Rectal smooth muscle tissue (tissue), 1 donor: ENCODE measurements around the gene ARHGEF2.
"Not testable (repeated sequence)": the region's sequence is repeated elsewhere in the genome, so short reads cannot be mapped to it uniquely, and the experiment has no call there.

Experiments
- H3K27ac ChIP-seq: one replicate; pipeline ENCODE4 v1.7.0; 2013; ENCODE audit warnings: low read depth, low read length, inconsistent platforms
- H3K27me3 ChIP-seq: one replicate; pipeline ENCODE4 v1.7.0; 2013; ENCODE audit warnings: low read length; ENCODE audit not compliant: control insufficient read depth, insufficient read depth
- H3K36me3 ChIP-seq: one replicate; pipeline ENCODE4 v1.7.0; 2013; ENCODE audit warnings: low read length; ENCODE audit not compliant: control insufficient read depth, insufficient read depth
- H3K4me1 ChIP-seq: one replicate; pipeline ENCODE4 v1.7.0; 2013; ENCODE audit warnings: low read length; ENCODE audit not compliant: control insufficient read depth, insufficient read depth
- H3K4me3 ChIP-seq: one replicate; pipeline ENCODE4 v1.7.0; 2013; ENCODE audit warnings: low read length
- H3K9ac ChIP-seq: one replicate; pipeline ENCODE4 v1.7.0; 2013; ENCODE audit warnings: low read length

ARHGEF2 gene

DNA sequence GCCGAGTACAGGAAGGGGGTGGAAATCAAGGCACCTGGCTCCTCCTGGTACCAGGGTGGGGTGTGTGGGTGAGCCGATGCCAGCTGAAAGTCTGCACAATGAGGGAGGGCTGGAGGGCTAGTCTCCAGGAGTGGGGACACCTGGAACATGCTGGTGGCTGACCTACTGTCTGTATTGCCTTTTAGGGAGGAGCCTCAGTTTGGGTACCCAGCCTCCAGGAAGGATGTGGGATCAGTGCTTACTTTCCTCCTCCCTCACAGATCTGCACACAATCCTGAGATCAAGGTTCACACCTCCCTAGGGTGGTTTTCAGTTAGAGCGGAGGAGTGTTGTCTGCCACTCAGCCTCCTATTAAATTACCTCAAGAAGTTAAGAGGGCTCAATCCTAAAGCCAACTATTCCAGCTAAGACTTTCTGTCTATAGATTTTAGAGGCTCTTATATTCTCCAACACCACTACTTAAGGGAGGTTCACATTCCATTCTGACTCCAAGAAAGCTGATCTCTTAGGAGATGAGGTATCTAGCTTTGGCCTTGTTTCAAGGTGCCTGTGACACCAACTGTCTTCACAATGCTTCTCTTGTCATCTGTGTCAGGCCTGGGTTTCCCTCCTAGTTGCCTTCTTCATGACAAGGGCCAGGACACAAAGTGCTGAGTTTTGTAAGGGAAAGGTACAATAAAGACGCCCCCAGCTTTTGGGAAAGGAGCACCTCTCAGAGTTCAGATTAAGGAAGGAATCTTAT is 26.7 kb upstream of the ARHGEF2 start:
- no peak overlapping the region for H3K27ac ChIP-seq
- H3K9ac ChIP-seq = no peak overlapping the region
- H3K4me3 ChIP-seq = no peak overlapping the region

GRCh38 chr1:156003923-156004188 is 25.5 kb upstream of the ARHGEF2 start:
- Histone ChIP-seq H3K4me1 (no peaks in the 10 kb centered on the region), H3K27me3 (no peaks in the 10 kb centered on the region), H3K27ac (no peak overlapping the region), H3K4me3 (peak overlapping the region; percentile 19), H3K36me3 (peaks cover 2% of the 10 kb centered on the region), H3K9ac (no peak overlapping the region)

More for the DNA sequence above, 26.7 kb upstream of the ARHGEF2 start:
- Histone ChIP-seq H3K27me3 (no peaks in the 10 kb centered on the region), H3K36me3 (peaks cover 10% of the 10 kb centered on the region), H3K4me1 (no peaks in the 10 kb centered on the region)

DNA sequence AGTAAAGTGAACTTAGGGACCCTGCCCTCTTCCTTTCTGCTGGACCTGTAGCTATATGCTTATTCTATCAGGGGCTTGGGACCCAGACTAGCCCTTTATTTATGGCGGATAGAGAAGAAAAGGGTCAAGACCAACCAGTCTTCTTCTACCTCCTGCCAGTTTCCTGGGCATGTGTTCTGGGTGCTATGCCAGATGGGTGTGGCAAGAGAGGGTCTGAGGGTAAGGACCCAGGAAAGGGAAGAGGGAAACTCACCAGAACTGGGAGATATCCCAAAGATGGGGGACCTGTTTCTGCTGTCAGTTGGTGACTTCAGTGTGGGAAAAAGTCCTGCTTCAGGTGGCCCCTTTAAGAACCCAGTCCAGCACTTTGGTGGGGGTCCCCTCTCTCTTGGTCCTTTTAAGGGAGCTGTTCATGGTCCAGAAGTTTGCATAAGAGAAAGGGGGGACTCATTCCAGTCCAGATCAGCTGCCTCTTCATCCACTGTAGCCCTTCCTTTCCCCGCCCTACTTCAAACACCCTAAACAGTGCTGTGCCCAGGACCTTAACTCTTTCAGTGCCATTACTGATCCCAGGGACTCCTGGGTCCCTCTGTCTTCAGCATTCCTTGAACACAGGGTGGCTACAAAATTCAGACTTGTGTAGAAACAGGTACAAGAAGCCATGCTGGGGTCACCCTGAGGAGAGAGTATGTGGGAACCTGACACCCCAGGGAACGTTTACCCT is 24.0 kb upstream of the ARHGEF2 start:
- no peaks in the 10 kb centered on the region for H3K27me3 ChIP-seq
- H3K4me3 ChIP-seq = peak overlapping the region; percentile 44
- H3K9ac ChIP-seq = no peak overlapping the region
- no peaks in the 10 kb centered on the region for H3K4me1 ChIP-seq
- H3K27ac ChIP-seq = no peak overlapping the region
- H3K36me3 ChIP-seq = no peaks in the 10 kb centered on the region

DNA sequence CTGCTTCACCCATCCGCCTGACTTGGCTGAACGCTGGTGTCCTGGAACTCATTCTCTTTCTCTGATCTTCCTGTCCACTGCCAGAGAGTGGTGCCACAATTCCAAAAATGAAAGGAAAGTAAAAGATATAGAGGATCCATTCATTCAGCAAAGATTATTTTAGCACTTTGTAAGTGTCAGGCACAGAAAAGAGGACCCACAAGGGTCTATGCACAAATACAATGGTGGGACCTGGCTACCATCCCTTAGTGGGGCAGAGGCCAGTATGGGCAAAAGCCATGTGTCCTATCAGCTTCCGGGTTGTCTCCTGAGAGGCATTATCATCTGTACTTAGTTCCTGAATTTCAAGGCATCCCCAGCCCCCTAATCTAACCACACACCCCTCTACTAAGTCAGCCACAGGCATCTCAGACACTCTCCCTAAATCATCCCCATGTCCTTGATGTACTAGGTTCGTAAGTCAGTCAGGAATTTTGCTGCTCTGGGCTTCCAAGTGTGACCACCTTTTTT is 23.4 kb upstream of the ARHGEF2 start:
- Histone ChIP-seq H3K27ac (no peak overlapping the region), H3K4me3 (peak overlapping the region; percentile 44)

GRCh38 chr1:156001021-156001661 is 22.8 kb upstream of the ARHGEF2 start:
- Histone ChIP-seq H3K27me3 (no peaks in the 10 kb centered on the region), H3K36me3 (no peaks in the 10 kb centered on the region), H3K4me3 (peak overlapping the region; percentile 20), H3K27ac (no peak overlapping the region), H3K4me1 (no peaks in the 10 kb centered on the region), H3K9ac (no peak overlapping the region)

More for the DNA sequence above, 23.4 kb upstream of the ARHGEF2 start:
- no peak overlapping the region for H3K9ac ChIP-seq
- H3K36me3 ChIP-seq = no peaks in the 10 kb centered on the region
- H3K4me1 ChIP-seq = no peaks in the 10 kb centered on the region
- H3K27me3 ChIP-seq = no peaks in the 10 kb centered on the region

GRCh38 chr1:155999964-156000363 is 21.6 kb upstream of the ARHGEF2 start:
- Histone ChIP-seq H3K27me3 (no peaks in the 10 kb centered on the region), H3K4me1 (no peaks in the 10 kb centered on the region), H3K4me3 (no peak overlapping the region), H3K27ac (no peak overlapping the region), H3K9ac (no peak overlapping the region), H3K36me3 (no peaks in the 10 kb centered on the region)

- Histone ChIP-seq H3K9ac (no peak overlapping the region), H3K4me3 (no peak overlapping the region)
These were observed 17.8 kb upstream of the ARHGEF2 start for GRCh38 chr1:155996166-155996565.

GRCh38 chr1:155993595-155993994 is 15.2 kb upstream of the ARHGEF2 start:
- Histone ChIP-seq H3K27me3 (no peaks in the 10 kb centered on the region), H3K4me1 (peaks cover 5% of the 10 kb centered on the region), H3K27ac (no peak overlapping the region), H3K36me3 (no peaks in the 10 kb centered on the region), H3K9ac (no peak overlapping the region), H3K4me3 (no peak overlapping the region)

More at GRCh38 chr1:155996166-155996565, 17.8 kb upstream of the ARHGEF2 start:
- H3K27ac ChIP-seq = no peak overlapping the region
- no peaks in the 10 kb centered on the region for H3K27me3 ChIP-seq
- no peaks in the 10 kb centered on the region for H3K4me1 ChIP-seq
- no peaks in the 10 kb centered on the region for H3K36me3 ChIP-seq

GRCh38 chr1:155990005-155990739 is 11.8 kb upstream of the ARHGEF2 start:
- Histone ChIP-seq H3K9ac (no peak overlapping the region), H3K4me1 (peaks cover 5% of the 10 kb centered on the region)

GRCh38 chr1:155989242-155990004 is 11.1 kb upstream of the ARHGEF2 start:
- peaks cover 5% of the 10 kb centered on the region for H3K4me1 ChIP-seq
- H3K36me3 ChIP-seq = no peaks in the 10 kb centered on the region
- H3K27me3 ChIP-seq = no peaks in the 10 kb centered on the region
- peak overlapping the region; percentile 73 for H3K4me3 ChIP-seq
- no peak overlapping the region for H3K9ac ChIP-seq
- H3K27ac ChIP-seq = peak overlapping the region; percentile 37

More at GRCh38 chr1:155990005-155990739, 11.8 kb upstream of the ARHGEF2 start:
- no peak overlapping the region for H3K4me3 ChIP-seq
- no peaks in the 10 kb centered on the region for H3K36me3 ChIP-seq
- H3K27me3 ChIP-seq = no peaks in the 10 kb centered on the region
- H3K27ac ChIP-seq = no peak overlapping the region

DNA sequence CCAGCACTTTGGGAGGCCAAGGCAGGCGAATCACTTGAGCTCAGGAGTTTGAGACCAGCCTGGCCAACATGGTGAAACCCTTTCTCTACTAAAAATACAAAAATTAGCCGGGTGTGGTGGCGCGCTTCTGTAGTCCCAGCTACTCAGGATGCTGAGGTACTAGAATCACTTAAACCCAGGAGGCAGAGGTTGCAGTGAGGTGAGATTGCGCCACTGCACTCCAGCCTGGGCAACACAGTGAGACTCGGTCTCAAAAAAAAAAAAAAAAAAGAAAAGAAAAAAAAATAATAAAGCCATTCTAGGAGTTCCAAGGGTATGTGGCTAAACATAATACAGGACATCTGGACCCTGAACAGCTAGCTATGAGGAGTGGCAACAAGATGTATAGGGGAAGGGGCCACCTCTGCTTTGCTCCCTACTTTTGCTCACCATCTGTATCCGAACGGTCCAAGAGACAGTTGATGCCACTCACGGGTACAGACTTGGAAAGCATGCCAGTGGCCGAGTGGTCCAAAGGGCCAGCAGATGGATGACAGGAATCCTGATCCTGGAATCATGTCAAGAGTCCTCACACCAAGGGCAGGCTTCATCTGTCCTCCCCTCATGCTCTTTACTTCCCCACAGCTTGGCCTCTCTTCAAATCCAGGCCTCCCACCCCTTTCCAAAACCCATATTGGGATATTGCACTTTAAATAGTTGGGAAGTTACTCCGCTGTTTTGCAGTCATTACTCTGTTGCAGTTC is 6.7 kb upstream of the ARHGEF2 start:
- not testable (repeated sequence) for H3K4me3 ChIP-seq, H3K36me3 ChIP-seq, H3K27me3 ChIP-seq, H3K9ac ChIP-seq, H3K27ac ChIP-seq
- H3K4me1 ChIP-seq = peaks cover 10% of the 10 kb centered on the region
